T follicular helper cell (primary cell): ENCODE measurements around the gene CAPN9.

Experiments
- DNase-seq: peaks from one replicate; pipeline ENCODE4 v3.0.0-alpha.2; 2020; ENCODE audit warnings: low read depth

Gene CAPN9

DNA sequence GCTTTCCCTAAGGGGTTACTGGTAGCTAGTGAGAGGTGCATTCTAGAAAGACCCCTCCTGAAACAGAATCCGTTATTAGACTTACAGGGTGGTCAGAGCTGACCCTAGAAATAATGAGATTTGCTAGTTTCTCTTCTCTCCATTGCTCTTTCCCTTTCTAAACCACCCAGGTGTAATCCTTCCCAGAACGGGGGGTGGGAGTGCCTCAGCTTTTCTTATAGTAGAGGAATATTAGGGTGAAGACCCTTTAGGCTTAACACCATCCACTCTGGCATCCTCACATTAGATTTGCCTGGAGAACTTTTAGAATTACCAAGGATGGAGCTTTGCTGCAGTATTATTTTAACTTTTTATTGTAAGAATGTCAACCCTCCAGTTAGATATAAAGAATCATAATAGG, 49.4 kb downstream of the CAPN9 start:
- DNase-seq = no peak

DNA sequence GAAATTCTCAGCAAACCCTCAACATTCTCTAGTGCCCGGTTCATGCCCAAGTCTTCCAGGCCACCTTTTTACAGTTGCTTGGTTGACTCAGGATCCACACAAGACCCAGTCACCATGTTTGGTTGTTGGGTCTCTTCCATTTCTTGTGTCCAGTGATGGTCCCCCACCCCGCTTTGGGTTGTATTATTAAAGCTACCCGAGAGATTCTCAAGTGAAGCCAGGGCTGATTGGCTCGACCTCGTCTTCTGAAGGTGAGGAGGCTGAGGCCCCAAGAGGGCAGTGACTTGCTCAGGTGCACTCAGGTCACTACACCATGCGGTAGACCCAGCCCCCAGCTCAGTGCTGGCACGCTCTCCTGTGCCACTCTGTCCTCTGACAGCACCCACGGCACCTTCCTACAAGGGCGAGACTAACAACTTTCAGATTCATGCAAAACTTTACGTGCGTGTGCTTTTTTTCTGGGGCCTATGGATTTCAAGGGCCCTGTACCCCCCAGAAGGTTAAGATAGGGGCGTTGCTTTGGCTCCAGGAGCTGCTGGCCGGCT, 50.3 kb downstream of the CAPN9 start:
- no peak for DNase-seq

DNA sequence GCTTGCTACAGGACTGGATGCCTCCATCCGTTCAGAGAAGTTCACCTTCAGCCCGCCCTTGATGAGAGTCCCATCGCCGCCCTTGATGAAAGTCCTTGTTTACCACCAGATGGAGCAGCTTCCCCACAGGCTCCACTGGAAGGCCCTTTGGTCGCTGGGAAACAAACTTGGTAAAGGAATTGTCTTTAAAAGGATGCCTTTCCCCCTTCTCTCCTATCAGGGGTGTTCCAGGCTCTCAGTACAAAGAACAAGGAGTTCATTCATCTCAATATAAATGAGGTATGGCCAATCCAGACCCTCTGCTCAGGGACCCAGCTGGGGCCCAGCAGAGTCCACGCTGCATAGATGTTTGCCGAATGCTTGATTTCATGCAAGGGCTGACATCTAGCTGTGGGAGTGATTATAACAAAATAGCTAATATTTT, 50.8 kb downstream of the CAPN9 start:
- DNase-seq = no peak

DNA sequence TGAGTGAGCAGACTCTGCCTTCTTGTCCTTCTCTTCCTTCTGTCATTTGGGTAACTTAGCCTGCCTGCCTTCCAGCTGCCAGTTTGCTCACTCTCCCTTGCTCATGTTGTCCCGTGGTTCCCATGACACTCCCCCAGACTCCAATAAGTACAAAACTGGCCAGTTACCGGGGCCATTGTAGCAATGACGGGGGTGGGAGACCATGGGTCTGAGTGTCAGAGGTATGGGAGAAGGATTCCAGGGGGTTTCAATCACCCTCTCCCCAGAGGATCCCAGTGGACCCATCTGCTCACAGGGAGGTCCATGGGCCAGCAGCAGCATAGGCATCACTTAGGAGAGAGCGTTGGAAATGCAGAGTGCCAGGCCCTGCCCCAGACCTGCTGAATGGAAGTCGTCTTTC, 51.3 kb downstream of the CAPN9 start:
- DNase-seq = no peak

DNA sequence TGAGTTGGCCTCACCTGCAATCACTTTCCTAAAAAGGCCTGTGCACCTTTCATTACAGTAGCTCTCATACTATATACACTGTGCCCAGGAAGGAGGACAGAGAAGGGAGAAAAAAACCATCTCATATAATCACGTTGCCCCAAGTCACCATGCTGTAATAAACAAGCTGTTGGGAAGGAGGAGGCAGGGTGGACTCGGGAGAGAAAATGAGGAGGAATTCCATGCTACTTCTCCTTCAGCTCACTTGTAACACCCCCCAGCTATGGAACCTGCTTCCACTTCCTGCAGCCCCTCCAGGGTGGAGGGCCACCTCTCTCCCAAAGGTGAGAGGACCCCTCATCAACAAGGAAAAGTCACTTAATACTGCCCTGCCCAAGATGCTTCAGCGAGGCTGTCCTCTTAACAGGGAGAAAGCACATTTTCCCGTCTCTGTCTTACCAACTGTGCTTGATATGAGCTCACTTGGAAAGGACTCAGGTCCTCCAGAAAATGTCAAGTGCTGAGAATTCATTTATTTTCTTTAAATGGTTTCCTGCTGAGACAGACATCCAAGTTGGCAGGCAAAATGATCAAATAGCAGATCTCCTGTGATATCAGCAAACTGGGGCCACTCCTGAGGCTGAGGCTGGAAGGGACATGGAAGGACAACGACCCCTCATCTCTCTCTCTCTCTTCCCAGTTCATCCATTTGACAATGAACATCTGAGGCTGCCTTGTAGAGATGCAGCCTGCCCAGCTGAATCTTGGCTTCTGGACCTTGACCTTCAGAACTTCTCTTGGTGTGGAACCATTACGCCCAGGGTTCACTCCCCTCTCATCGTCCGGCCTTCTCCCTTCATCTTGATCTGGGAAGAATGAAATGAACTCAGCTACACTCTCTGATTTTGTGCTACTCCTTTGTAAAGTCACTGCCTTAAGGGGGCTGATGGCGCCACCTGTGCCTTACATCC, 54.0 kb downstream of the CAPN9 start:
- DNase-seq = no peak

DNA sequence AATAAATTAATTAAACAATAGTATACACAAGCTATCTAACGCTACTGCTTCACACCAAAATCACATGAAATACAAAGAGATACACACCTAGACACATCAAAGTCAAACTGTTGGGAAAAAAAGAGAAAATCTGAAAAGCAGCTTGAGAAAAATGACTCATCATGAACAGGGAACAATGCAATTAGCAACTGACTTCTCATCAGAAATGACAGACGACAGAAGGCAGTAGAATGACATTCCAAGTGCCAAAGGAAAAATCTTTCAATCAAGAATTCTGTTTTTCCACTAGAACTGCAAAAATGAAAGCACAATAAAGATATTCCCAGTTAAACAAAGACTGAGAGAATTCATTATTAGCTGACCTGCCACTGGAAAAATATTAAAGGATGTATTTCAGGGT, 57.2 kb downstream of the CAPN9 start:
- DNase-seq = no peak

DNA sequence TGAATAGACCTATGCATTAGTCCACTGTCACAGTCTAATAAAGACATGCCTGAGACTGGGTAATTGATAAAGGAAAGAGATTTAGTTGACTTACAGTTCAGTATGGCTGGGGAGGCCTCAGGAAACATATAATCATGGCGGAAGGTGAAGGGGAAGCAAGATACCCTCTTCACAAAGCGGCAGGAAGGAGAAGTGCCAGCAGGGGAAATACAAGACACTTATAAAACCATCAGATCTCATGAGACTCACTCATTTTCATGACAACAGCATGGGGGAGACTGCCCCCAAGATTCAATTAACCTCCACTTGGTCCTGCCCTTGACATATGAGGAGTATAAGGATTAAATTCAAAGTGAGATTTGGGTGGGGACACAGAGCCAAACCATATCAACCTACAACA, 59.4 kb downstream of the CAPN9 start:
- DNase-seq = no peak

DNA sequence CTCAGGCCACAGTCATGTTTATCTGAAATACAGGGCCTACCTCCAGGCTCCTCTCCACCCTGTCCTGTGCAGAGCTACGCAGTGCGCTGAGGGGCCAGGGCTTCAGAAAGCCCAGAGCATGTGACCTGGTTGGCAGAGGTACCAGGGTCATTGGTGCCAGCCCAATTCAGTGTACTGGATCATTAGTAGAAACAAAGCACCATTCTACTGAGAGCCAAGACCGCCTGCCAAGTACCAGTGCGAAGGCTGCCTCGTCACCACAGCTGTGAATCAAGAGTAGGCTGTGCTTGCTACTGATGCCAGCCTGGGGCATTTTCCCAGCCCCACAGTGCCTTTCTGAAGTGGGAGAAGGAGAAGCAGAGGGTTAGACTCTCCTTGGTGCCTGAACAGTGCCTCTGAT, 59.8 kb downstream of the CAPN9 start:
- no peak for DNase-seq

DNA sequence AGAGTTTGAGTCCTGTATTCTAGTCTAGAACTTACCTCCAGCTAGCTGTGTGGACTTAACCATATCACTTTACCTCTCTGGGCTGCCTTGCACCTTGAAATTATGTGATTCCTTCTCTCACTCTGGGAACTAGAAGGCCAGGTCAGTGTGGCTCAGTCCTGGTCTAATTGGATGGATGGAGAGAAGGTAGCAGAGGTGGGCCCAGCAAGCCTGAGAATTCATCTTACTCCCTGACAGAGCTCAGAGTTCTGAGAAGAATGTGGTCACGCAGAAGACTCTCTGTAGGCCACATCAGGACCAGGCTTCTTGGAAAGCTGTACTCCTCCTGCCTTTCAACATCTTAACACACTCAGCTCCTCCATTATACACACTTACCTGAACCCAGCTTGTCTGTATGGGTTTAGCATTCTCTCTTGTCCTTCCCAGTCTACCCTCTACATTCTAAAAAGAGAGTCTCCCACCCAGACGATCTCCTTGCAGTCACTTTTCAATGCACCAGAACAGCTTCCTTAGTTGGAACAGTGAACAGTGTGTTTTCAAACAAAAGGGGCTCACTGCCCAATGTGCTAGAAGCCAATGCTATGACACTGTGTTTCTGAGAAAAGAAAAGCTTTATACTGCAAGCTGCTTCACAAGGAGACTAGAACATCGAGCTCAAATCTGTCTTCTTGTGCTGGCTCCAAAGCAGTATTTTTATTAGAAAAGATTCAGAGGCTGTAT, 60.5 kb downstream of the CAPN9 start:
- no peak for DNase-seq

DNA sequence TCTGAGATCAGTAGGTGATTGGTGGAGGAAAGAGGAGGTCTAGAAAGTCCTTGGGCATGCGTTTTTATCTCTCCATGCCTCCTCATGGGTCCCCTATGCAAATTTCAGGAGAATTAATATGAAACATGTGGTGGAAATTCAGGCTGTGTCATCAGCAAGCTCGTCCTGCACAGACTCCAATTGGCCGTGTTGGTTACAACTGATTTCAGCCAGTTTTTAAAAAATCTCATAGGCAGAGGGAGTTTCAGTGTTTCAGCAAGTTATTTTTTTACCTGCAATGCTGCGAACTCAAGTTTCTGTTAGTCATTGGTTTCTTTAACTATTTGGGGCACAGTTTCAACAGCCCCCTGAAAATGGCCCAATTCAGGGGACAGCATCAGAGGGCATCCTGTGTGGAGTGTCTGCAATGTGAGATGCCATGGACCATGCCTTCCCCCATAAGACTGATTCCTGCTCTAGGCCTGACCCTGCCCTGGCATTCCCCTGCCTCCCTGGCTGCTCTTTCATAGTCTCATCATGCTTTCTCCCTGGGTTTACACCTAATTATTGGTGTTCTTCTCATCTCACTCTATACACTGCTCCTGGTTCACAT, 61.2 kb downstream of the CAPN9 start:
- no peak for DNase-seq

DNA sequence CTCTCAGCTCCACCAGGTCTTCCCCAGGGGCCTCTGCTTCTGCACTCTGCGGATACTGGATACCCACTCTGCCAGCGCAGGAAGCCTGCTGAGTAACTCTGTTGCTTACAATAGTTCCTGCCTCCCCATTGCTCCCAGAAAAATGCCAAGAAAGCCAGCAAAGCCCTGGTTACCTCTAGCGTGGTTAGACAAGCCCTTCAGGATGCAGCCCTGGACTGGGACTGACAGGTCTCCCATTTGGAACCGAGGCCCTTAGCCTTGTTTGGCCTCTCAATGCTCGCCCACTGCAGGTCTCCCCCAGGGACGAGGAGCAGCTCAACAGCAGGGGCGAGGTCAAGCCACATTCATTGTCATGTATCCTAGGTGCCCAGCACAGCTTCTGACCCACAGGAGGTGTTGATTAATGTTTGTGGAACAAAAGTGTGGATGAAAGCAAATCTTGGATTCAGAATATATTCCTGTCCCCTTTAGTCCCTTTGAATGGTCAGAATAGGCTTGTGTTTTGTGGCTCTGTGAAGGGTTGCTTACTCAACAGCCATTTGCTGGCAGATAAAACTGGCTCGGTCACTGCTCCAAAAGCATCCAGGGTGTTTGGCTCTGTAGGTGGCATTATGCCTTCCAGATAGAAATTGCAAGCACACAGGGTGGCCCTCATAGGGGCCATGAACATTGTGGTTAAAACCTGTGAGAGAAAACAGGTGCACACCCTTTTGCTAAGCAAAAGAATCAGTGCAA, 62.2 kb downstream of the CAPN9 start:
- DNase-seq = no peak

DNA sequence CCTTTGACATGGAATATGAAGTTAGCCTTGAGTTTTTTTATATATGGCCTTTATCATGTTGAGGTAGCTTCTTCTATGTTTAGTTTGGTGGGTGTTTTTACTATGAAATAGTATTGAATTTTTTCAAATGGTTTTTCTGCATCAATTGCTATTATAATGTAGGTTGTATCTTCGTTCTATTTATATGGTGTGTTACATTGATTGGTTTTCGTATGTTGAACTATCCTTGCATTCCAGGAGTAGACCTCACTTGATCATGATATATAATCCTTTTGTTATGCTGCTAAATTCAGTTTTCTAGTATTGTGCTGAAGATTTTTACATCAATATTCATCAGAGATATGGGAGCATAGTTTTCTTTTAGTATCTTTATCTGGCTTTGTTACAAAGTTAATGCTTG, 65.4 kb downstream of the CAPN9 start:
- DNase-seq = no peak

DNA sequence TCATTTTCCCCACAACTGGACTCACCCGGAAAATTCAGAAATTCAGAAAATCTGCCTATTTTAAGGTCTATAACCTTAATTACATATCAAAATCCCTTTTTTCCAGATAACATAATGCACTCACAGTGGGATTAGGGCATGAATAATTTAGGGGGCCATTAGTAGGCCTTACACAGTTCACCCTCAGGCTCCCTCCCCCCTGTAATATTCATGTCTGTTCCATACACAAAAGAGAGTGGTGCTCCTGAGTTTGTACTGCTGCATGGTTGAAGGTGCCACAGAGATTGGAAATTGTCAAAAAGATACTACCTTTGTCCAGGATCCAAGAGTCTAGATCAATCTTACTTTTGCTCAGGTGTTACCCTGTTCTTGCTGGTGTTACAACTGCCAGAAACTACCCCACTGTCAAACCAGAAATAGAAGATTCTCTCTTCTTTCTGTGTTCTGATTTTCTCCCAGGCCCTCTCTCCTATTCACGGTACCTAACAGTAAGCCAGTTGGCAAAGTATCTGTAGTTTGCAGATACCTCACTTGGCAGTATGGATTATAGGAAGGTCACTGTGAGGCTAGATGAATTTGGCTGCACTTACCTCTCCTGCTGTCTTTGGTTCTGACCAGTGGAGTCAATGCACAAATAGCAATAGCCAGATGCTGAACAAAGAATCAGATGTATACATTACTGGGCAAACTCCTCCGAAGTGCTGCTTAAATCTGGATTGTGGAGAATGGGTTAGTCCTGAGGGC, 67.9 kb downstream of the CAPN9 start:
- no peak for DNase-seq

DNA sequence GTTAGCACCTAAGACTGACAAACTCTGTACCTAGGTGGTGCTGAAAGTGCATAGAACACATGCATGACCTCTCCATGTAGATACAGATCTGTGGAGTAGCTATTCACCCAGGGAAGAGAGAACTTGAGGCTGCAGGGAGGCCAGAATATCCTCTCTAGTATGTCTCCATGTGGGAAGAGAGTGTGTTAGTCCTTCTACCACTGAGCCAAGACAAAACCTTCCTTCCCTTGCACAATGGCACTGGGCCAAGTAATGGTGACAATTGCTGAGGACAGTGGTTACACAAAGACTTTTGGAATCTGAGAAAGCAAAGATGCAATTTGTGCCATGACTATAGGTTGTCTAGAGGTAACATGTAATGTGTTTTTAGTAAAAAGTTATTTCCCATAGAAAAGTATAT, 68.8 kb downstream of the CAPN9 start:
- DNase-seq = no peak

DNA sequence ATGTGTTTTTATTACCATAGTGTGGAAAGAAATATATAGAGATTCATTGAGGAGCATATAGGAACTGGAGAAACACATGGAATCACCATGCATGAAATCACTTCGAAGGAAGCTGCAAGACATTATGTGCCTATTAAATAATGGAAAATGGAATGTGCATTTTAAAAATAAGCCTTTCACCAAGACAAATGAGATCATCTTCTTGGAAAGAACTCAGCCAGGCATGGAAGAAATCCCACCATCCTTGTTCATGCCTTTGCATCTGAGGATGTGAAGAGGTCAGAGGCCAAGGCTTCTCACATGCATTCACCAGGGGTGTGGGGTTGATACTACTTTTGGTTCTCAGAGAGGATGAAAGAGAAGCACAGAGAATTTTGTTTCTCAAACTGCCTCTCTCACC, 71.2 kb downstream of the CAPN9 start:
- no peak for DNase-seq

DNA sequence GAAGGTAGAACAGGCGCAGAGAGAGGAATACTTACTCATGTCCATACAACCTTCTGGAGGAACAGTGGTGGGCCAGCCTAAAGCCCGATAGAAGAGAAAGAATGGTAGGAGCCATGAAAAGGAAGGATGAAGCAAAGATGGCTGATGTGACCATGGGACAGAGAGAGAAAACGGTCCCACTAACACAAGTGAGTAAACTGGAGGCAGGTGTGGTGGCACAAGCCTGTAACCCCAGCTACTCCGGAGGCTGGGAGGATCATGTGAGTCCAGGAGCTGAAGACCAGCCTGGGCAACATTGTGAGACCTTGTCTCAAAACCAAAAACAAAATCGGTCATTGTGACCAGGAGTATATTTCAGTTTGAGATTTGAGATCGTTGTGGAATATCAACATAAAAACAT, 71.7 kb downstream of the CAPN9 start:
- DNase-seq = no peak

DNA sequence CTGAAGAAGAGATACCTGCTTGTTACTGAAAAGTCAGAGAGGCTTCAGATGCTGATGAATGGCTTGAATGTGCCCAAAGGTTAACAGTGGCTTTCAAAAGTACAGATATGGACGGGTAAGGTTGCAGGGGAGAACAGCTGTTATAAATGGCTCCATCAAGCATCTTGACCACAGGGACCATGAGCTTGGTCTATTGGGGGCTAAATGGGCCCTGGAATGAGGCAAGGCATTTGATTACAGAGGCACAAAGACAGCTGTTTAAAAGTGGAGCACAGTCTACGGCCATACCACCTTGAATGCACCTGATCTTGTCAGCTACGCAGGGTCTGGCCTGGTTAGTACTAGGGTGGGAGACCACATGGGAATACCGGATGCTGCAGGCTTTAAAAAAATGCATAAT, 72.8 kb downstream of the CAPN9 start:
- DNase-seq = no peak

DNA sequence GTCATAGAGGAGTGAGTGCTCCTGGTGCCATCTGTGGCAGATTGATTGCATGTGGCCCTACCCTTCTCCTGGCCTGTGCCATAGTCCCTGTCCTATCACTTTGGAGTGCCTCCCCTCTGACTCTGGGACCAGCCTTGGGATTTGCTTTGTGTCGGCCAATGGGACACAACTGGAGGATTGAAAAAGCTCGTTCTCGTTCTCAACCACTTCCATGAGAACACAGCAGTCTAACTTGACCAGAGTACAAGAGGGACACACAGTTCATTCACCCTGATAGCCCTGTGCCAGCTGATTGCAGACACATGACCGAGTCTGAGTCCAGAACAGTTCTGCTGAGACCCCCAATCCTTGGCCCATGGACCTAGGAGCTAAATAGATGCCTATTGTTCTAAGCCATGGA, 73.4 kb downstream of the CAPN9 start:
- no peak for DNase-seq

DNA sequence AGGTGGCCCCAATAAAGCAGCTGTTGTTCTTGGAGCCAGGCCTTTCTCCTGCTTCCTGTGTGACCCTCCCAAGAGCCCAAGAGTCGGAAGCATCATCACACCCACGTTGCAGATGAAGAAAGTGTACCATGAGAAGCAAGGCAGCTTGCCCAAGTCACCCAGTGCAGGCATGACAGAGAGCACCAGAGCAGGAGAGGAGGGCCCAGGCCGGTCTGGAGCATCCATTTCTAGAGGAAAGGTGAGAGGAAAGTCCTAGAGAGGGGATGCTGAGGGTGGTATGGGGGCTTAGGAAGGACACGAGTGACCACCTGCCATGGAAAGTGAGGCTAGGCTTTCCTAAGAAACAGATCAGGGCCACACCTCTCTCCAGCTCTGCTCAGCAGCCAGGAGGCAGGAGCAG, 74.2 kb downstream of the CAPN9 start:
- no peak for DNase-seq

DNA sequence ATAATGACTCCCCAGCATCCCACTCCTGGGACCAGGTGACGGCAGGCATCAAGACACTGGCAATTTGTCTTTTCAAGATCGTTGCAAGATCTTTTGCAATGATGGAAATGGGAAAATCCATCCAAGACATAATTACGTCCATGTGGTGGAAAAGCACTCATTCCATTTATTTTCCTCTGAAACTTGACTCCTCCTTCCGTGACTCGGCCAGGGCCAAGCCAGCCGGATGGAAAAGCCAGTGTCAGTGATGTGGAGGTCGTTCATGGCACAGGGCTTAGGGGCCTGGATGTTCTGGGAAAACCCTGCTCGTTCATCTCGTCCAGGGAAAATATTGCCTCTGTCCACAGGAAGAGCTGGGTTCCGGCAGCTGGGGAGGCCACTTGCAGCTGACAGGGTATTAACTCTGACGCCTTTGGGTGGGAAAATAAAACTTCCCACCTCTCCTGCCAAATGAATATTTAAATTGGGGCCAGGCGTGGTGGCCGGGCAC, 74.9 kb downstream of the CAPN9 start:
- DNase-seq = no peak

DNA sequence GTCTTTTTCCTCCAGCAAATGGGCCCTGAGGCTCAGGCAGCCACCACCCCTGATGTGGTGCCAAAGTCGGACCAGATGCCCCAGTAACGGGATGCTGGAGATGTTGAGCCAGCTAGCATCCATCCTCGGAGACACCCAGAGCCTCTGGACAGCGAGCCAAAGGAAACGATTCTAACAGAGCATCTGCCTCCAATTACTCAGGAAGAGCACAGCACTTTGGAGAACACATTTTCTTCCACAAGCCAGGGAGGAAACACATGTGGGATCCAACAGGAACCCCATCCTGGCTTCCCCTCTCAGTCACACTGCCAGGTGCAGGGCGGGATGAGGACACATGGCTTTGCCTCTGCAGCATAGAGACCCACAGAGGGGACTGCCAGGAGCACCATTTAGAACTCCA, 76.2 kb downstream of the CAPN9 start:
- DNase-seq = no peak
